Bone marrow (tissue), 2 donors: ENCODE data around the gene HMG20B.
A peak's percentile ranks its signal among the peaks of the same experiment; 100 is the strongest.
"Not testable (repeated sequence)": the region's sequence is repeated elsewhere in the genome, so short reads cannot be mapped to it uniquely, and the experiment has no call there.

Experiments
- DNase-seq, 2 donors: peaks; one replicate each; lab custom pipeline; 2025; lab: John Stamatoyannopoulos, UW

HMG20B gene

GRCh38 chr19:3556978-3557460 lies 15.7 kb upstream of the HMG20B start:
- DNase-seq: peak; percentile 23 to 52

- peak; percentile 79 to 84 for DNase-seq
These were observed 15.1 kb upstream of the HMG20B start, which contains the start of gene MFSD12 for GRCh38 chr19:3557461-3558248. Gene MFSD12, minus strand, starts transcription at chr19:3557586. Its CDS starts 183 bp downstream, at chr19:3557403.

GRCh38 chr19:3563709-3564524 lies 8.8 kb upstream of the HMG20B start:
- no peak for DNase-seq

GRCh38 chr19:3565139-3565538 lies 7.6 kb upstream of the HMG20B start:
- no peak for DNase-seq

- not testable (repeated sequence) for DNase-seq
These were observed 2.7 kb upstream of the HMG20B start for GRCh38 chr19:3570042-3570441.

- no peak for DNase-seq
These were observed 2.1 kb upstream of the HMG20B start for GRCh38 chr19:3570606-3571011.

- DNase-seq: peak; percentile 90 to 99
These were observed 451 bp upstream of the HMG20B start for GRCh38 chr19:3572132-3572854.

- DNase-seq: no peak
These were observed 566 bp downstream of the HMG20B start for GRCh38 chr19:3573162-3573857.

- peak; percentile 67 to 77 for DNase-seq
These were observed 1.3 kb downstream of the HMG20B start for GRCh38 chr19:3573858-3574637.

- no peak for DNase-seq
These were observed 2.6 kb downstream of the HMG20B start for GRCh38 chr19:3575260-3575741.

- no peak for DNase-seq
These were observed 3.4 kb downstream of the HMG20B start for GRCh38 chr19:3575949-3576673.

- DNase-seq: no peak
These were observed 4.1 kb downstream of the HMG20B start for GRCh38 chr19:3576696-3577443.

GRCh38 chr19:3577723-3578344 lies 5.1 kb downstream of the HMG20B start:
- no peak for DNase-seq

GRCh38 chr19:3578390-3578789 lies 5.6 kb downstream of the HMG20B start:
- no peak for DNase-seq

GRCh38 chr19:3580156-3580934 lies 7.6 kb downstream of the HMG20B start:
- DNase-seq: no peak

GRCh38 chr19:3581792-3582191 lies 9.0 kb downstream of the HMG20B start:
- DNase-seq: not testable (repeated sequence)

- not testable (repeated sequence) for DNase-seq
These were observed 11.5 kb downstream of the HMG20B start for GRCh38 chr19:3584036-3584802.
